NCI-H446 (cell line): ENCODE results near the gene NSUN3.
"Not testable (repeated sequence)": the region's sequence is repeated elsewhere in the genome, so short reads cannot be mapped to it uniquely, and the experiment has no call there.

Experiments
- DNase-seq, 2 experiments: peaks; one replicate each; lab custom pipeline; 2025; lab: John Stamatoyannopoulos, UW

The NSUN3 gene

GRCh38 chr3:94062513-94063404 is at the start of gene NSUN3, which contains the start of gene DHFR2:
Gene NSUN3 (plus strand): TSS chr3:94063061. CDS start chr3:94063127, 66 bp downstream.
Gene DHFR2 (minus strand): TSS chr3:94062916. CDS start chr3:94061511, 1,405 bp downstream.
- peak; percentile 92 to 97 for DNase-seq

GRCh38 chr3:94015025-94015424 is 47.8 kb upstream of the NSUN3 start:
- DNase-seq, result no peak

- no peak for DNase-seq
Measured at GRCh38 chr3:94019659-94020058, 43.2 kb upstream of the NSUN3 start.

- DNase-seq, result no peak
Measured at GRCh38 chr3:94020293-94020692, 42.6 kb upstream of the NSUN3 start.

GRCh38 chr3:94024385-94024784 is 38.5 kb upstream of the NSUN3 start:
- DNase-seq, result no peak

- no peak for DNase-seq
Measured at GRCh38 chr3:94026623-94027022, 36.2 kb upstream of the NSUN3 start.

GRCh38 chr3:94028093-94028837 is 34.6 kb upstream of the NSUN3 start, which contains the start of gene STX19:
Gene STX19 (minus strand): TSS chr3:94028597. CDS start chr3:94015269, 13,328 bp downstream.
- DNase-seq, result no peak

GRCh38 chr3:94036909-94037507 is 25.9 kb upstream of the NSUN3 start:
- peak in 1 of 2 experiments; percentile 41 for DNase-seq

- no peak for DNase-seq
Measured at GRCh38 chr3:94043285-94043684, 19.6 kb upstream of the NSUN3 start.

GRCh38 chr3:94044100-94044936 is 18.5 kb upstream of the NSUN3 start:
- not testable (repeated sequence) for DNase-seq

GRCh38 chr3:94046533-94046932 is 16.3 kb upstream of the NSUN3 start:
- DNase-seq, result no peak

GRCh38 chr3:94049267-94049666 is 13.6 kb upstream of the NSUN3 start:
- DNase-seq, result no peak

GRCh38 chr3:94050546-94050945 is 12.3 kb upstream of the NSUN3 start:
- DNase-seq, result no peak

GRCh38 chr3:94061297-94061696 is 1.6 kb upstream of the NSUN3 start:
- DNase-seq, result no peak

- DNase-seq, result no peak
Measured at GRCh38 chr3:94063496-94064119, 747 bp downstream of the NSUN3 start.

GRCh38 chr3:94064243-94064860 is 1.5 kb downstream of the NSUN3 start:
- no peak for DNase-seq

- DNase-seq, result no peak
Measured at GRCh38 chr3:94065122-94065521, 2.3 kb downstream of the NSUN3 start.

GRCh38 chr3:94065819-94066480 is 3.1 kb downstream of the NSUN3 start:
- DNase-seq, result no peak

GRCh38 chr3:94066506-94067500 is 3.9 kb downstream of the NSUN3 start:
- no peak for DNase-seq
